Jurkat, Clone E6-1 (cell line): ENCODE data around the gene CD247.

ENCODE experiments used
- DNase-seq: peaks from one replicate; pipeline ENCODE4 v3.0.0-alpha.2; 2011; ENCODE audit warnings: low read depth, low spot score
- H3K4me3 ChIP-seq: 2 replicates; pipeline ENCODE4 v1.5.1; 2011; ENCODE audit warnings: mild to moderate bottlenecking, low read length, control low read depth, moderate library complexity

Gene CD247

DNA sequence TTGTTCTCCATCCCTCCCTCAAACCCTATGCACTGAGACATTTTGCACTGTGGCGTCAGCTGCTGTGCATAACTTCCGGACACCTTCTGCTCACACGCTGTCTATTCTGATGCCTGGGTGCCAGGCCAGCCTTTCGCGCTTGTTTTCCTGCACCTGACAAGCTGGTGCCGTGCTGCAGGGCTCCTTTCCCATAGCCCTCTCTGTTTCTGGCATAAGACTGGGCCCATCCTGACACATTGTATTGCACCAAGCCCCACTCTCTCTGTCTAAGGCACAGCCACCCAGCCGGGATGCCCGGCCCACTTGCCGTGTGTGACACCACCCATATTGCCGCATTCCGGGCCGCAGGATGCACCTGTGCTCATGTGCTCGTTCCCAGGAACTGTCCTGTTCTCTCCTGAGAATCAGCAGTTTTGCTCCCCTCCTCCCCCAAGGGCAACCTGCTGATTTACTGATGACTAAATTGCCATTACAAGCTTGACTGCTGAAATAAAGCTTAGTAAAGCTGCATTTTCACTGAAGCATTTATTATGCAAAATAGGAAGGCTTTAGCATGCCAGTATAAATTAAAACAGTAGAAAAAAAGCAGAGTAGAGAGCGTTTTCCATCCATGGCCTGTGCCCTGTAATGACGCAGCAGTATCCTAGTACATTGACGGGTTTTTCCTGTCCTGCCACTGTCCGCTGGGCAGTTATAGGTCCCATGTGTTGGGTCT lies 88.0 kb downstream of the CD247 start:
- no peak overlapping the region for H3K4me3 ChIP-seq
- DNase-seq, result no peak

DNA sequence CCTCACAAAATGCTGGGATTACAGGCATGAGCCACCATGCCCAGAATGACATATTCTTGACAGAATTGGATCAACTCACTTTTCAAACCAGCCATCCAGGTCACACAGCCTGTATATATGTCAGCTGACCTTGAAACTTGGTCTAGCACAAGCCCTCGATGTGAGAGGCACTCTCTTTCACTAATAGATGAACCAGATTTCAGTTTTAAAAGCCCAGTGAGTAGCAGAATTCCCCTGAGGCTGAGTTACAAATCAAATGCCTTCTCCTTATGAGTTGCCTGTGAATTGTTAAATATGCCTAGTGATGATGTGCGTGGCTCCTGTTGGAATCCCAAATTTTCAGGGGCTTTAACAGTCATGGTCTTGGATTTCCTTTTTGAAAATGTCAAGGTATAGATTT lies 88.7 kb downstream of the CD247 start:
- DNase-seq, result no peak
- no peak overlapping the region for H3K4me3 ChIP-seq

DNA sequence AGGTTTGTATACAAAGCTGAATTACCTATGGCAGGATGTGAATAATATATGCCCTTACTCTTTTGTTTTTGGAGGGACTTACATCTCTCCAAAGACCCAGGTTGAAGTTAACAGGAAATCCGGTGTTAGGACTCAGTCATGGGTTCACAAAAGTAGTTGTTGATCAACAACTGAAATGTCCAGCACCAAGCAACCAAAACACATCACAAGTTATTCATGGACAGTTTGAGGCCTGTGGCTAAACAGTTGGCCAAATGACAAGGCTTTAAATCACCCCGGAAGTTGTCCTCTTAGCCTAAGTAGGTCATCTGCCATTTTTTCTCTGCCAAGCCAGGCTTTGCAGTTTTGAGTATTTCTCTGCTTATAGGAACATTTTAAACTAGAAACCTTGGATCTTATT lies 89.9 kb downstream of the CD247 start:
- H3K4me3 ChIP-seq, result no peak overlapping the region
- DNase-seq, result no peak

DNA sequence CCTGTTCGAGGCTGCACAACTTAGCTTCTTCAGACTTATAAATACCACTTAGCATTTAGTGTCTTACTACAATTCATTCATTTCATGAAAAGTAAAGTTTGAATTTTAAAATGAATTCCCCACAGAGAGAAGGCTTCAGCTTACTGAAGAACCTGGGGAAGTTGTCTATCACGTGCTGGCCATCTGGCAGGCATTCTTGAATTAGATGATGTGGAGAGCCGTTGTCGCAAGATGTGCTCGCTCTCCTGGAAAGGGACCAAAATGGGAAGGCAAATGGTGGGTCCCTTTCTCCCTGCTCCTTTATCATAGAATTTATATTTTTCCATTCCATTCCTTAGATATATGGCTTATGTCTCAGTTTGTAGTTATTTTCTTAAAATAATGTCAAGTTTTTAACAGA lies 90.5 kb downstream of the CD247 start:
- no peak overlapping the region for H3K4me3 ChIP-seq
- no peak for DNase-seq

DNA sequence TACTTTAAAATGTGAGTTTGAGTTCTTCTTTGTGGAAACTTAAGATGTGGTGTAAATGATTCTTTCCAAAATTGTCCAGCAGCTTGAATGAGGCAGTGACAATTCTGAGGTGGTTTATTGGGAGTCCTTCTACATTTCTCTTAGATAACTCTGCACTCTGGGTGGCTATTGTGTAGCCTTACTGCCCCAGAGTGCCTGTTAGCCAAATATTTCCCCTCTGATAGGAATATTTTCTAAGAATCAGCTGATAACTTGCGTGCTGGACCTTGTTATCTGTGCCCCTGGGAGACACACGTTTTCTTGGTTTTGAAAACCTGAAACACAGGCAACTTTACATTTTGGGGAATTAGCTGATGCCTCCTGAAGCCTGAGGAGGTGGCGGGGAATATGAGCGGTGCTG lies 91.6 kb downstream of the CD247 start:
- H3K4me3 ChIP-seq, result no peak overlapping the region
- no peak for DNase-seq

DNA sequence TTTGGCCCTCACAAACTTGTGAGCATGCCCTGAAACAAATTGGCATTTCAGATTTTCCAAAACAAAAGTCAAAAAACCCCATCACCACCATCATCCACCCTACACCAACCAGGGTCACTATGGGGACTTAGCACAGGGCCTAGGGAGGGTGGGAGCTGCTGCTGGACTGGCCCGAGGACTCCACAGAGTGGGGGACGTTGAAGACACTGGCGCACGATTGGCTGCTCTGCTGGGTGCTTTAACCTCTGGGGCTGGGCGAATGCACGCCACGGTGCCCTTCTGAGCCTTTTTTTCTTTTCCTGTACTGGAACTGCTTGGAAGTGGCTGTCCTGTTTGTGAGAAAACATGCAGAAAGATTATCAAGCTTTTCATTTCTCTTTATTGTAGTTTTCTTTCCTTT lies 92.8 kb downstream of the CD247 start:
- DNase-seq, result no peak
- no peak overlapping the region for H3K4me3 ChIP-seq

DNA sequence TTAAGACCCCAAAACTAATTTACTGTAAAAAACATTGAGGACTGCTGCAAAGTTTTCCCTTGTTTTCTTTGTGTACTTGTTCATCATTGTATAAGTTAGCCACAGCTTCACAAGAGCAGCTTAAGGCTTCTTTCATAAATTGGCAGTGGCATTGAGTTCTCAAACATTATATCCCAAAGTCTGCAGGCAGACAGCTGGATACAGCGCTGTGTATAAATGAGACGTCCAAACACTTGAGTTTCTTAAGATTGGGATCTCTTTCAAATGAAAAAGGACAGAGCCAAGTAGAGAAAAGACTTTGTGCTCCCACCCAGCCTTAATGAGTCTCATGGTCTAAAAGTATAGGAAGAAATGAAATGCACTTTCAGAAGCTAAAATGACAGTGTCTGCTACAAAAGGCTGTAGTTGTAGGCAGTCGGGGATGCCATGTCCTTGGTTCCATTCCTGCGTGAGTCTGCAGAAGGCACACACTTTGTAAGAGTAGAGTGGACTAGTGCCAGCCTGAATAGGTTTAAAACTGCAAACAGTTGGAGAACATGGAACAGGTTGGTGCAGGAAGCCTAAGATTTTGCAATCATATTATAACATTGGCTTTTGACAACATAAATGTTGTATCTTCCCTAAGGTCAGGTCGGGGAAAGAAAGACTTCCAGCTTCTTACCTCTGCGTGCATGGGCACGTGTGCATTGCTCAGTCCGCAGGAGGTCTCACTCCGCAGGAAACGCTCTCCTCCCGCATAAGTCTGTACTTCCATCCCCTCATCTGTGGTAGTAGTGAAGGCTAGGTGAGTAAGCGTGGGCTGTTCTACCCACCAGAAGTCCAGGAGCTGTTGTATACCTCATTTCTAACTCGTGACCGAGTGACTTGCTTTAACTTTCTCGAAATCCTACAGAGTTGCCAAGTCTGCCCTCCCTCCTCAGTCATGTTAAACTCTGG lies 94.4 kb downstream of the CD247 start:
- no peak for DNase-seq
- no peak overlapping the region for H3K4me3 ChIP-seq

DNA sequence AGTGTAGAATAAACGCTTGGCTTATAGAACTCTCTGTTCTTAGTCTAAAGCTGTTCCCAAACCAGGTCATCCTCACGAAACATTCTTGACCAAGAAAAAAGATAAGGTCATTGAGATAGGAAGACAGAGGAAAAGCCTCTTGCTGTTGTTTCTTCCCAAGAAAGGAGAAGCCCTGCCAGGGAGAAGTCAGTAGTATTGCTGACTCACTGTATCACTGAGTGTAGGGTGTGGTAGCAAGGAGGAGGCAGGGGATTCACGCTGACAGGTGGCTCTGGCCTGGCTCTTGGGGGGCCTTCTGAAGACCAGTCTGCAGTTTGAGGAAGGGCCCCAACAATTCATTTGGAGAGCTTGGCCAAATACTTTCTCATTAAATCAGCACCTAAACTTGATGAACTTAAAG lies 97.8 kb downstream of the CD247 start:
- H3K4me3 ChIP-seq, result no peak overlapping the region
- no peak for DNase-seq

DNA sequence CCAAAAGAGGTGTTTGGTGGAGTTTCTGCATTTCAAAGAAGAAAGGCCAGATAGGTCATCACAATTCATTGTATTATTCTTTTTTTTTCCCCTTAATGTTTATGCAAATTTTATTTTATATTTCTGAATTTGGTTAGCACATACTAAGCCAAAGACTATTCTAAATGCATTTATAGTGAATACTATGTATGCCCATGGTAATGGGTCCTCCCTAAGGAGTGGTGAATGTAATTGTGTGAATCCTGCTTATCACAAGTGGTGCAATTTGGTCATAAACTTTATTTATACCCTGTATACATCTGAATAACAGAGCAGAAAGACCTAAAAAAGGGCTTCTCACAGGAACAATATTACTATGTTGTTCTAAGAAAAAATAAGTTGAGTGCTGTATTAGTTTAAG lies 99.1 kb downstream of the CD247 start:
- DNase-seq, result no peak
- H3K4me3 ChIP-seq, result no peak overlapping the region

DNA sequence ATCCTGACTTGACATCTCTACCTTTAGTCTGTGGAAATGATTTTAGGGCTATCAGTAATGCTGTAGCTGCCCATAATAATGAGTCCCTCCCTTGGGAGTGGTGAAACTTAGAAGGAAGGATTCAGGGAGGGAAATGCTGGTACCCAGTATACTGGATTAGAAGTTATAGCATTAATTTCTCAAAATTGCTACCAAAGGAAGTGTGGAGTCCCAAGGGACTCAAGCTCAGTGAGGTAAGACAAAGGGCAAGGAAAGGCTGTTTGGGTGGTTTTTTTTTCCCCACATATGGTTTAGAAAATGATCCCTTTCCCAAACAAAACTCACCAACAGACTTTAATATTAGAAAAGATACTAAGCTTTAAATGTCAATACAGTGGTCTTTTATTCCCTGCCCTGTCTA lies 99.9 kb downstream of the CD247 start:
- no peak overlapping the region for H3K4me3 ChIP-seq

DNA sequence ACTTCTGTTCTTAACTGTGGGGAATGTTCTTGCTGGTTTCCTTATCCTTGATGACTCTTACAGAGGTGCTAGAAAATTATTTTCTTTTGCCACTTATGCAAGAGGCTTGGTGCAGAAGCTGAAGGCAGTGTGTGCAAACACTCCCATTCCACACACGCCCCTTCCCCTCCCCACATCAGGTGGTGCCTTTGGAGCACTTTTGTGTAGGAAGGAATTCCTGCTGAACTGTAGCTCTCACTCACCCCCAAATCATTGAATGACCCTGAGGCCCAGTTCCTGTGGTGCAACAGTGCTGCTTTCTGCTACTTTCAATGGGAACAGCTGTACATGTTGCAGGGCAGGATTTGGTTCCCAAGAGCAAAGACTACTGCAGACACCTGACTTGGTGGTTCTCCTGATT lies 101.8 kb downstream of the CD247 start:
- no peak for DNase-seq
- H3K4me3 ChIP-seq, result no peak overlapping the region

More for the DNA sequence above, 99.9 kb downstream of the CD247 start:
- DNase-seq, result no peak

DNA sequence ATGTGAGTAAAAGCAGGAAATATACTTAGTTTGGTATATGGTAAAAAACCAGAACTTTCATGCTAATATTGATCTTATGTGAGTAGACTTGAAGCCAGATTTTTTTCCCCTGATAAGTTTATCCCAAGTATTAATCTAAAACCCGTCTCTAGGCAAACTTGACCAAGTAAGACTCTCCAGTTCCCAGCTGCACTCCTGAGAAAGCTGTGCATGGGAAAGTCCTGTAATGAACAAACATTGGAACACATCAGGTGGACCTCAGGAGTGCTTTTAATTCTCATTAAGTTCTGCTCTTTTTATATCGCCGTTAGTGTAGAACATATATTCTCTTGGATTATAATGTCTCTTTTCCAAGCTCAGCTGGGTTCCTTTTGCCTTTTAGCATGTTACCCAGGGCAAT lies 105.0 kb downstream of the CD247 start:
- DNase-seq, result no peak
- H3K4me3 ChIP-seq, result no peak overlapping the region

DNA sequence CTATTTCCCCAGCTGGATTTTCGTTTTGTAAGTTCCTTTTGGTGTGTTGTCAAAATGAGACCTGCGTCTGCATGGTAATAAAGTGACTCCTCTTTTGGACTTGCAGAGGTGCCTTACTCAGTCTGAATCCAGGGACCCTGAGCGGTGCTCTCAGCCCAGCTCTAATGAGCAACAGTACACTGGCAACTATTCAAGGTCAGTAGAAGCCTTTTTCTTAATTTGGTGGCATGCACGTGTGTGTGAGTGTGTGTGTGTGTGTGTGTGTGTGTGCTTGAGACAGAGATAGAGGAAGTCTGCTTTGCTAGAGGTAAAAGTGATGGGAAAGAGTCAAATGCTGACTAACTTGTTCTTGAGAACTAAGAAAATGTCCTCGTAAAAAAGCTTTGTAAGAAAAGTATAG lies 105.4 kb downstream of the CD247 start:
- DNase-seq, result no peak
- H3K4me3 ChIP-seq, result no peak overlapping the region

DNA sequence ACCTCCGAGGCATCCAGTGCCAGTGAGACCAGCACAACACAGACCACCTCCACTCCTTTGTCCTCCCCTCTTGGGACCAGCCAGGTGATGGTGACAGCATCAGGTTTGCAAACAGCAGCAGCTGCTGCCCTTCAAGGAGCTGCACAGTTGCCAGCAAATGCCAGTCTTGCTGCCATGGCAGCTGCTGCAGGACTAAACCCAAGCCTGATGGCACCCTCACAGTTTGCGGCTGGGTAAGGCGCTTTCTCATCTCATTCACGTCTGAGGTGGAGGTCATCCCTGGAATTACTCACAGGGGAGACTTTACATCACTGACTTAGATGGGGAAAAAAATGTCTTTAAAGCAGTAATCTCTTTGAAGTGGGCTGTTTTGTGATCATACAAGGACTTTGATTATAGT lies 106.3 kb downstream of the CD247 start:
- no peak for DNase-seq
- no peak overlapping the region for H3K4me3 ChIP-seq

DNA sequence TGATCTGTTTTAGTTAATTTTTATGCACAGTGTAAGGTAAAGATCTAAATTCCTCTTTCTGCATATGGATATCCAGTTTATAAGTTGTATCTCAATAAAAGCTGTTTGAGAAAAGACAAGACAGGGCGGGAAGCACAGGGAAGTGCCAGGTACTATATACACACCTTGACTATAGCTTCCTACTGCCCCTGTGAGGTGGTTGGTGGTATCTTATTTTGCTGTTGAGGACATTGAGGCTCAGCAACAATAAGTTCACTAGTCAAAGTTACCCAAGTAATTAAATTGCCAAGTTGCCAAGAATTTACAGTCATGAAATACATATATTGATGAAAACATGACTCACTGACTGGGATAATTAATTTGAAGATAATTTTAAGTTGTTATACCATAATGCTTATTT lies 109.1 kb downstream of the CD247 start:
- H3K4me3 ChIP-seq, result no peak overlapping the region
- DNase-seq, result peak; percentile 14

DNA sequence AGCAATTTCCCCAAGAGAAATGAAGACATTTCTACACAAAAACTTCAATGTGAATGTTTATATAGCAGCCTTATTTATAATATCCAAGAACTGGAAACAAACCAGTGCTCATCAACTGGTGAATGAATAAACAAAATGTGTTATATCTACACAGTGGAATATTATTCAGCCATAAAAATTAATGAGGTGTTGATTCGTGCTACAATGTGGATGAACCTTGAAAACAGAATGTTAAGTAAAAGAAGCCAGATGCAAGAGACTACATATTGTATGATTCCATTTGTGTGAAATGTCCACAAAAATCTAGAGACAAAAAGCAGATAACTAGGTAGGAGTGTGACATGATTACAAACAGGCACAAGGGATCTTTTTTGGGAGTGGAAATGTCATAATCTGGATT lies 110.0 kb downstream of the CD247 start:
- H3K4me3 ChIP-seq, result no peak overlapping the region
- DNase-seq, result no peak

DNA sequence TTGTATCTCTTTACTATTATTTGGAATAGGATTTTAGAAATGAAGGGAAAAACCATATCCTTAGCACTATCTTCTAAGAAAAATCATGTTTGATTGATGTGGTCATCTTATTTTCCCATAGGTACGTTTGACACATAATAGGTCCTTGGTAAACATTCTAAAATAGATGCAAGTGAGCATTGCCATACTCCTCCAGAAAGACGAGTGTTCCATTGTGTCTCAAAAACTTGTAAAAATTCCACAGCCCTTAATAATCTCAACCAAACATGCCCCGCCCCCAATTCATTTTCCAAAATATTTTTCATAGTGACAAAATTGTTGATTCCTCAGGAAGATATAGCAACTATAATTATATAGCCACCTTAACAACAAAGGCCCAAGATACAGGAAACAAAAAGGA lies 113.4 kb downstream of the CD247 start:
- H3K4me3 ChIP-seq, result no peak overlapping the region

DNA sequence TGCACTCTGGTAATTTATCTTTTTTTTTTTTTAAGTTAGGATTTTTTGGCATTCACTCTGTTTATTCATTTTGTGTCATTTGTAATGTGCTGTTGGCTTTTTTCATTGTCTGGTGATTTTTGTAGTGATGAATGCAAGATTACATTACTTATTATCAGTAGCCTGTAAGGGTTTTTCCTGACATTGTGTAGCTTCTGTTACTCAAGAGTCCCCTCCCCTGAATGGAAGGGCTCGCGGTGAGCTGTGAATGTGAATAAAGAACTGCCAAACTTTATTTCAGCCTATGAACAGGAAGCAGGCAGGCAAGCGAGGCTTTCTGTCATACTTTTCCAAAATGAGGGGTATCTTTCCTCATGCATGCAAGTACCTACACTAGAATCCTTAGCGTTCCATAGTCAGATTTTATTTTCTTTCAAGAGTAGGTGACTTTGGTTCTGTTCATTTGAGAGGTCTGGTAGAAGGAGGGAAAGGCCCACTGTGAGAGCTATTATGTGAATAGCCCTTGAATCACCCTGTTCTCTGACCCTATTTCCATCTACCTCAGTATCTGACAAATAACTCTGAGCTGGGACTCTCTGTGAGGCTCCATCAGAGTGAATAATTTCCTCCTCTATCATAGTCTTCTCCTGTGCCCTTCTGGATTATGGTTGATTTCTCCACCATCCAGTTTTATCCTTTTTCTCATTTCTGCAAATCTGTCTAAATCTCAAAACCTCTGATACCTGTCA lies 114.0 kb downstream of the CD247 start:
- H3K4me3 ChIP-seq, result no peak overlapping the region
- no peak for DNase-seq

More for the DNA sequence above, 113.4 kb downstream of the CD247 start:
- no peak for DNase-seq

DNA sequence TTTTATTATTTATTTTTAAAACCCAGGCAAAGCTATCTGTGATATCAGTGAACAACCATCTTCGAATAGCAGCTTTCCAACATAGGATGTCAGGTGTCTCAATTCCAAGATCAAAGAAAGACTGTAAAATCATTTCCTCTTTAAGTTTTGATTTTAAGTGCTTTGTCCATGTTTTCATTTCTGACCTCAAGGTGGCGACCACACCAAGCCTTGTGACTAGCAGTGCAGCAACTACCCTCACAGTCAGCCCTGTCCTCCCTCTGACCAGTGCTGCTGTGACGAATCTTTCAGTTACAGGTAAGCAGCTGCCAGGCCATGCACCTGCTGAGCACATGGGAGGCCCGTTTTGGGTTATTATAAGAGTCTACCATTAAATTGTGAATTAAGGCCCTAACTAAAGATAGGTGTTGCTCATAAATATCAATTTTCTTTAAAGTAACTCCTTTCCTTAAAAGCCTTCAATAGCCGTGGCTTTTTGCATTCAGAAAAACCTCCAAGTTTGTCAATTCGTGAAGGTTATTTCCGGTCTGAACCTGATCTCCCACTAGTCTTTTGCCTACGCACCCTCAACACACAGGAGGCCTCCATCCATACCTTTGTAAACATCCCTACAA lies 117.0 kb downstream of the CD247 start:
- H3K4me3 ChIP-seq, result no peak overlapping the region
- peak; percentile 53 for DNase-seq
